Panc1 (cell line): Measurements from ENCODE around the gene GPC6. TPM values are rescaled to one million over a fixed set of nuclear protein-coding genes. Genes with fewer than 3 reads are reported as not detected.

Experiments used
- ATAC-seq: fragments of 200-7000 bp; cut with Tn5 transposase; 2 replicates; pipeline ENCODE4 v1.9.1; 2020; ENCODE audit warnings: mild to moderate bottlenecking, moderate library complexity
- BruUV-seq: library from RNA; stranded (reverse); fragments of 400-500 nt; replicated peaks from 2 replicates; lab custom pipeline; 2021; lab: Mats Ljungman, UMichigan
- CTCF ChIA-PET: fragments of 300-600 bp; sonication (Branson Sonifier 250); formaldehyde crosslinking; loops from one replicate; lab custom pipeline; 2022; ENCODE audit warnings: antibody characterized with exemption; lab: Charles Lee
- POLR2A ChIA-PET: fragments of 300-600 bp; sonication (Branson Sonifier 250); formaldehyde crosslinking; loops from one replicate; lab custom pipeline; 2022; ENCODE audit warnings: antibody characterized with exemption; lab: Charles Lee
- DNase-seq: peaks from one replicate; pipeline ENCODE4 v3.0.0-alpha.2; 2010; ENCODE audit warnings: low read depth, low spot score
- H3K27ac ChIP-seq: 2 replicates; pipeline ENCODE4 v1.5.1; 2011; ENCODE audit warnings: mild to moderate bottlenecking, low read length, inconsistent platforms
- H3K27me3 ChIP-seq: fragments of 200-500 bp; sonication (Bioruptor generic); 2 replicates; pipeline ENCODE4 v1.6.0; 2014; ENCODE audit warnings: low read length, inconsistent platforms; ENCODE audit not compliant: control insufficient read depth, insufficient read depth
- H3K36me3 ChIP-seq: fragments of 200-500 bp; sonication (Bioruptor generic); 2 replicates; pipeline ENCODE4 v1.5.1; 2014; ENCODE audit warnings: inconsistent platforms, mild to moderate bottlenecking, low read length, moderate library complexity; ENCODE audit not compliant: control insufficient read depth, insufficient read depth
- H3K4me1 ChIP-seq: 2 replicates; pipeline ENCODE4 v1.5.1; 2011; ENCODE audit warnings: inconsistent platforms, mild to moderate bottlenecking, low read length, moderate library complexity; ENCODE audit not compliant: control insufficient read depth, insufficient read depth
- H3K4me3 ChIP-seq, 2 experiments: 2 replicates each; pipeline ENCODE4 v1.5.1; 2011 to 2012; ENCODE audit warnings: low read depth in 2 of 2, low read length in 2 of 2, mild to moderate bottlenecking in 2 of 2, inconsistent platforms in 1 of 2, moderate library complexity in 1 of 2
- H3K9me3 ChIP-seq: fragments of 200-500 bp; sonication (Bioruptor generic); 2 replicates; pipeline ENCODE4 v1.5.1; 2014; ENCODE audit warnings: low read depth, mild to moderate bottlenecking, inconsistent platforms, low read length, moderate library complexity; ENCODE audit not compliant: control insufficient read depth, insufficient read depth
- CTCF ChIP-seq: fragments of 450-650 bp; IDR thresholded peaks from 2 replicates; pipeline ENCODE4 v1.5.1; 2017; ENCODE audit warnings: mild to moderate bottlenecking
- POLR2AphosphoS5 ChIP-seq: IDR thresholded peaks from 2 replicates; pipeline ENCODE4 v1.6.1; 2012; ENCODE audit warnings: mild to moderate bottlenecking, low read depth, low read length, moderate library complexity
- REST ChIP-seq, 2 experiments: IDR thresholded peaks; 2 replicates each; pipeline ENCODE4 v1.6.1; 2011 to 2012; ENCODE audit warnings: low read depth in 2 of 2, control low read depth in 1 of 2, low read length in 1 of 2, mild to moderate bottlenecking in 1 of 2, moderate library complexity in 1 of 2; ENCODE audit not compliant: insufficient read depth in 1 of 2
- SIN3A ChIP-seq: IDR thresholded peaks from 2 replicates; pipeline ENCODE4 v1.6.1; 2012; ENCODE audit warnings: low read depth, mild to moderate bottlenecking, low read length, moderate library complexity, borderline replicate concordance; ENCODE audit not compliant: insufficient read depth
- TCF7L2 ChIP-seq: IDR thresholded peaks from 2 replicates; pipeline ENCODE4 v1.6.1; 2011; ENCODE audit warnings: mild to moderate bottlenecking, low read depth, low read length, inconsistent platforms
- in situ Hi-C: cut with HindIII; loops from 2 replicates; pipeline ENCODE4 v1.10.0; 2016; ENCODE audit warnings: low sequenced_read_pairs, low pct_unique_long_range_greater_than_20kb
- intact Hi-C: fragments of 100-400 bp; cut with micrococcal nuclease; formaldehyde crosslinking; loops from one replicate; pipeline ENCODE4 v1.10.0; 2022; ENCODE audit not compliant: unreplicated experiment
- total RNA-seq: library from RNA; stranded (reverse); gene quantifications from one replicate; pipeline ENCODE4 v1.2.1, GENCODE V29; 2021; ENCODE audit not compliant: unreplicated experiment

GPC6 gene
- total RNA-seq, 1 experiment from 2014 or later, result 4.8 TPM

GRCh38 chr13:94176561-94176960 is 950.0 kb downstream of the GPC6 start:
- H3K36me3 ChIP-seq, result no peaks in the 10 kb centered on the region
- ChIA-PET CTCF (no interaction called here), POLR2A (no interaction called here)
- in situ Hi-C loops, result no loop called here
- intact Hi-C loops, result no loop called here
- ATAC-seq, result no peak
- no peaks in the 10 kb centered on the region for H3K27me3 ChIP-seq
- H3K4me1 ChIP-seq, result no peaks in the 10 kb centered on the region
- no peak for DNase-seq
- no peak overlapping the region for H3K27ac ChIP-seq
- no peak for TF ChIP-seq SIN3A
- no peak for TF ChIP-seq REST (IDR thresholded peaks at IDR 0.05; ENCODE audit: insufficient read depth in 1 of 2, low read depth in 2 of 2, low read length in 1 of 2)
- no peak for TF ChIP-seq CTCF
- no peak for TF ChIP-seq TCF7L2
- no peak for TF ChIP-seq POLR2AphosphoS5
- BruUV-seq, result no TSS peak
- H3K9me3 ChIP-seq, result no peaks in the 10 kb centered on the region
- no peak overlapping the region for H3K4me3 ChIP-seq

- no peak for DNase-seq
- POLR2A ChIA-PET, result no interaction called here
- Histone ChIP-seq H3K4me1 (no peaks in the 10 kb centered on the region), H3K27ac (no peak overlapping the region), H3K36me3 (no peaks in the 10 kb centered on the region), H3K9me3 (no peaks in the 10 kb centered on the region), H3K4me3 (no peak overlapping the region), H3K27me3 (no peaks in the 10 kb centered on the region)
- no TSS peak for BruUV-seq
- in situ Hi-C loops (no loop called here), intact Hi-C loops (no loop called here)
- no peak for ATAC-seq
- TF ChIP-seq REST (IDR thresholded peaks at IDR 0.05; ENCODE audit: insufficient read depth in 1 of 2, low read depth in 2 of 2, low read length in 1 of 2) (no peak), POLR2AphosphoS5 (no peak), TCF7L2 (no peak), CTCF (no peak), SIN3A (no peak)
- CTCF ChIA-PET, result no interaction called here
Observed at GRCh38 chr13:94177041-94177440, 950.4 kb downstream of the GPC6 start.
